GM18498 (cell line): ENCODE measurements around the gene CD72.
"Not testable (repeated sequence)": the region's sequence is repeated elsewhere in the genome, so short reads cannot be mapped to it uniquely, and the experiment has no call there.

Experiments
- ATAC-seq: cut with Tn5 transposase; IDR thresholded peaks from one replicate; pipeline ENCODE4 v1.9.1; 2021; ENCODE audit warnings: mild to moderate bottlenecking, moderate library complexity; ENCODE audit not compliant: unreplicated experiment

The CD72 gene

DNA sequence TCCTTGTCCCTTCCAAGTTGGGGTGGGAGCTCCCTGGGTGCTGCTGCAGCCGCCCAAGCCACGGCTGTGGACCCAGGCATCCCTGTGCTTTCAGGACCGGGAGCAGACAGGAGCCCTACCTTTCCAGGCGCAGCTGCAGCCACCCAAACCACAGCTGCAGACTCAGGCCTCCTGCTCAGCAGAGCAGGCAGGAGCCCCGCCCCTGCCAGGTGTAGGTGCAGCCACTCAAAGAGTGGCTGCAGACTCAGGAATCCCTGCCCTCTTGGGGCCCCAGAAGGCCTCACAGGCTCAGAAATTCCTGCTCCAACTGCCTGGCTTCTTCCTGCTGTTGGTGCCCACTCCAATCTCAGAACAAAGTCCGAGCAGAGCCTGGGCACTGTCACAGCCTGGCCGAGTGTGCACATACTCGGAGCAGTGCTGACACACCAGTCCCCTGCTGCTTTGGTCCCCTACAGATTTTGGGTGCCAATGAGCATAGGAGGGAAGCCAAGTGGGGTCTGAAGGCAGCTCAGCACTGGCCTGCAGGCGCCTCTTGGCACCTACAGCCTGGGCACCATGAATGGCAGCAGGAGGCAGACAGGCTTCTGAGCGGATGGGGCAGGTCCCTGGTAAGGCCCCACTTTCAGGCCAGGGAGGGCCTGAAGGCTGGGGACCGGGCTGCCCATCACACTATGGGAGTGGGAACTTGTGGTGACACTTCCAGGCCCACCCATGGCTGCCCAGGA lies 19.2 kb downstream of the CD72 start:
- ATAC-seq: no peak

DNA sequence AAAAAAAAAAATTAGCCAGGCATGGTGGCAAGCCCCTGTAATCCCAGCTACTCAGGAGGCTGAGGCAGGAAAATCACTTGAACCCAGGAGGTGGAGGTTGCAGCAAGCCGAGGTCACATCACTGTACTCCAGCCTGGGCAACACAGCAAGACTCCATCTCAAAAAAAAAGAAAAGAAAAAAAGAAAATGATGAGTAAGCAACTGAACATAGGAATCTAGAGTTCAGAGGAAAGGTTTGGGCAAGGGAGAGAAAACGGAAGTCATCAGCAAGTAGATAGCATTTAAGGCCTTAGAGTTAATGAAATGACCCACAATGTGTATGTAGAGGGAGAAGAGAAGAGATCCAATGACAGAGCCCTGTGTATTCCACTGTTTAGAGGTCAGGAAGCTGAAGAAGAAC lies 21.3 kb downstream of the CD72 start:
- ATAC-seq: not testable (repeated sequence)

DNA sequence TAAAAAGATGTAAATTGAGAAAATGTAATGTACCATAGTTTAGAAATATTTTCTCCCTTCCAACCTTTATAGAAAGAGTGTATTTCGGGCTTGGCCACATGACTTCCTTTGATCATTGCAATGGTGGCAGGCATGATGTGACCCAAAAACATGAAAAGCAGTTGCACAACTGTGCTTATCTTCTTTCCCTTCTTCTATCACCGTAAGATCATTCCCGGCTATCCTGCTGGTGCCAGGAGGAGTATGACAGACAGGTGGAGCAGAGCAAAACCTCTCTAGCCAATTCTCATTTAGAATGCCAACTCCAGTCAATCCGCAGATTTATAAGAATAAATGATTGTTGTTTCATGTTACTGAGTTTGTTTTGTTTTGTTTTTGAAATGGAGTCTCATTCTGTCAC lies 23.7 kb downstream of the CD72 start:
- ATAC-seq: no peak

DNA sequence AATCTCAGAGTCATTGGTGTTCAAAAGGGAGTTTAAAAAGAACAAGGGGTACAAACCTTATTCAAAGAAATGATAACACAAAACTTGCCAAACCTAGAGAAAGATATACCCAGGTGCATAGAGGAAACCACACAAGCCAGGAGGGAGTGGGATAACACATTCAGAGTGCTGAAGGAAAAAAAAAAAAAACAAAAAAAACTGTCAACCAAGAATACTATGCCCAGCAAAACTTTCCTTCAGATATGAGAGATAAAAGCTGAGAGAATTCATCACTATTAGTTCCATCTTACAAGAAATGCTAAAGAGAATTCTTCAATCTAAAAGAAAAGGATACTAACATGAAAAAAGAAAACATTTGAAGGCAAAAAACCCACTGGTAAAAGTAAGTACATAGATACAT lies 24.6 kb downstream of the CD72 start:
- no peak for ATAC-seq

DNA sequence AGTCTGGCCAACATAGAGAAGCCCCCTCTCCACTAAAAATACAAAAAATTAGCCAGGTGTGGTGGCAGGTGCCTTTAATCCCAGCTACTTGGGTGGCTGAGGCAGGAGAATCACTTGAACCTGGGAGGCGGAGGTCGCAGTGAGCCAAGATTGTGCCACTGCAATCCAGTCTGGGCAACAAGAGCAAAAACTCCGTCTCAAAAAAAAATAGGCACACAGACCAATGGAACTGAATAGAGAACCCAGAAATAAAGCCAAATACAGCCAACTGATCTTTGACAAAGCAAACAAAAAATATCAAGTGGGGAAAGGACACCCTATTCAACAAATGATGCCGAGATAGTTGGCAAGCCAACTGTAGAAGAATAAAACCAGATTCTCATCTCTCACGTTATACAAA lies 29.7 kb downstream of the CD72 start:
- ATAC-seq: not testable (repeated sequence)

DNA sequence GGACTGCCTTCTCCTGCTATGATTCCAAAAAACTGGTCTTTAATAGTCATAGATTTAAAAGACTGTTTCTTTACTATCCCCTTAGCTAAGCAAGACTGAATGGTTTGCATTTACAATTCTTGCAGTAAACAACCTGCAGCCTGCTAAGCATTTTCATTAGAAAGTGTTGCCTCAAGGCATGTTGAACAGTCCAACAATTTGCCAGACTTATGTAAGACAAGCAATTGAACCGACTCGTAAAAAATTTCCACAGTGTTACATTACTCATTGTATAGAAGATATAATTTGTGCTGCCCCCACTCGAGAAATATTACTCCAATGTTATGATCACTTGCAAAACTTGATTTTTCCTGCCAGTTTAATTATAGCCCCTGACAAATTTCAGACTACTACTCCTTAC lies 33.5 kb downstream of the CD72 start:
- ATAC-seq: not testable (repeated sequence)

DNA sequence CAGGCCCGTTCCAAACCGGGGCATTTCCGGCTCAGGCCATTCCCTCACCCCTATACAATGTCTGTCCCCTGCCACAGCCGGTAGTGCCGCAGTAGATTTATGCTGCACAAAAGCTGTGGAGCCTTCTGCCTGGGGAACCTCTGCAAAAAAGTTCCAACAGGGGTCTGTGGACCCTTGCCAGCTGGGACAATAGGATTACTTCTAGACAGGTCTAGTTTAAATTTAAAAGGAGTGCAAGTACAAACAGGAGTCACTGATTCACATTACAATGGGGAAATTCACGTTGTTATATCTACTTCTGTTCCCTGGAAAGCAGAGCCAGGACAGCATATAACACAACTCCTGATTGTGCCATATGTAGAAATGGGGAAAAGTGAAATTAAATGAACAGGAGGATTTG lies 34.7 kb downstream of the CD72 start:
- ATAC-seq: not testable (repeated sequence)

DNA sequence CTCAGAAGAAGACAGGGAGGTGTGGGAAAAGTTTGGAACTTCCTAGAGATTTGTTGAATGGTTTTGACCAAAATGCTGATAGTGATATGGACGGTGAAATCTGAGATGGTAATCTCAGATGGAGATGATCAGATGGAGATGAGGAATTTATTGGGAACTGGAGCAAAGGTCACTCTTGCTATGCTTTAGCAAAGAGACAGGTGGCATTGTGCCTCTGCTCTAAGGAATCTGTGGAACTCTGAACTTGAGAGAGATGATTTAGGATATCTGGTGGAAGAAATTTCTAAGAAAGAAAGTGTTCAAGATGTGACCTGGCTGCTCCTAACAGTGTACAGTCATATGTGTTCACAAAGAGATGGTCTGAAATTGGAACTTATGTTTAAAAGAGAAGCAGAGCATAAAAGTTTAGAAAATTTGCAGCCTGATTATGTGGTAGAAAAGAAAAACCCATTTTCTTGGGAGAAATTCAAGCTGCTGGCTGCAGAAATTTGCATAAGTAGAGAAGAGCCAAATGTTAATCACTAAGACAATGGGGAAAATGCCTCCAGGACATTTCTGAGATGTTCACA lies 38.5 kb downstream of the CD72 start:
- ATAC-seq: not testable (repeated sequence)

DNA sequence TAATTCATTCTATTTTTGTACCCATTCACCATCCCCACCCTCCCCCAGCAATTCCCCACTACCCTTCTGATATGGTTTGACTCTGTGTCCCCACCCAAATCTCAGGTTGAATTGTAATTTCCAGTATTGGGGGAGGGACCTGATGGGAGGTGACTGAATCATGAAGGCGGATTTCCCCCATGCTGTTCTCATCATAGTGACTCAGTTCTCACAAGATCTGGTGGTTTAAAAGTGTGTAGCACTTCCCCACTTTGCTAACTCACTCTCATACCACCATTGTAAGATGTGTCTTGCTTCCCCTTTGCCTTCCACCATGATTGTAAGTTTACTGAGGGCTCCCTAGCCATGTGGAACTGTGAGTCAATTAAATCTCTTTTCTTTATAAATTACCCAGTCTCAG lies 39.1 kb downstream of the CD72 start:
- ATAC-seq: no peak

DNA sequence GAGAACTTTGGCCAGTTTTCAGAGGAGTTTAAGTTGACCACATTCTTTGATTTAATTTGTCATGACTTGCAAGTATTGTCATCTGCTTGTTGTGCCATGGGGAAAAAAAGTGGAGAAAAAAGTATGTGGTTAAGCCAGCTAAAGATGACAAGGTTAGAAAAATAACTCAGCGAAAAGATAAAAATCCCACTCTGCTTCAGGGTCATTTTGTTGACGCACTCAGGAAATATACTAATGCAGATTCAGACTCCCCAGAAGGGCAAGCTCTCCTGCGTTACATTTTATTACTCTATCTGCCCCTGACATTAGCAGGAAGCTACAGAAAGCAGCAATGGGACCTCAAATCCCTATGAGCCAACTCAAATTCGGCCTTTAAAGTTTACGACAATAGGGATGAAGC lies 40.7 kb downstream of the CD72 start:
- no peak for ATAC-seq

DNA sequence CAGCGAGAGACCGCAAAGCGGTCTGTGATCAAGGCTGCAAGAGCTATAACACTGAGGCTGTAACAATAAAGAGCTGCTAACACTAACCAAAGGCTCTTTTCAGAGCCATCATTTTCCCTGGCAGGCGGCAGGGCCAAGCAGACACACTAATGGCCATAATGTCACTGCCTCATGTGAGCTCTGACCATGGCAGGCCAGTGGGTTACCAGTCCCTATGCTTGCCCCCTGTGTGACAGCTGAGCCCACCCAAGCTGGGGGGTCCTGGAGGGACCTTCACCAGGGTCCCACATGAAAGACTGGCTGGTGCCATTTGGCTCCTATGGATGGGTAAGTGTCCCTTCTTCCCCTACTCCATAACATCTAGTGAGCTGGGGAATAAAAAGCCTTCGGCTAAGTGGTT lies 42.7 kb downstream of the CD72 start:
- ATAC-seq: no peak

DNA sequence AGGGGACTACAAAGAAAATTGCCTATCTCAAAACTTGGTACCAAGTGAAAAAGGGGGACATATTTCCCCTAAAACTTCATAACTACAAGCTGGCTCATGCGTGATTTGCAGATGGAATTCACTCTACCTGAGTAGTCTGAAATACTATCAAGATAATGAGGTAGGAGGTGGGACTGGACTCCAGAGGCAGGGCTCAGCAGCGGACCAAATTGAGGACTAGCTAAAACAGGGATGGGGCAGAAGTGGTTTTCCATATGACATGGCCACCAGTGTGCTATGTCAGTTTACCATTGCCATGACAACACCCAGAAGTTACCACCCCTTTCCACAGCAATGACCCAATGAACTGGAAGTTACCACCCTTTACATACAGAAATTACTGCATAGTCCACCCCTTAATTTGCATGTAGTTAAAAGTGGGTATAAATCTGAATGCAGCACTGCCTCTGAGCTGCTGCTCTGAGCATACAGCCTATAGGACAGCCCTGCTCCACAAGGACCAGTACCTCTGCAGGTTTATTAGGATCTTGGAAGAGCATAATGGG lies 43.6 kb downstream of the CD72 start:
- ATAC-seq: no peak

DNA sequence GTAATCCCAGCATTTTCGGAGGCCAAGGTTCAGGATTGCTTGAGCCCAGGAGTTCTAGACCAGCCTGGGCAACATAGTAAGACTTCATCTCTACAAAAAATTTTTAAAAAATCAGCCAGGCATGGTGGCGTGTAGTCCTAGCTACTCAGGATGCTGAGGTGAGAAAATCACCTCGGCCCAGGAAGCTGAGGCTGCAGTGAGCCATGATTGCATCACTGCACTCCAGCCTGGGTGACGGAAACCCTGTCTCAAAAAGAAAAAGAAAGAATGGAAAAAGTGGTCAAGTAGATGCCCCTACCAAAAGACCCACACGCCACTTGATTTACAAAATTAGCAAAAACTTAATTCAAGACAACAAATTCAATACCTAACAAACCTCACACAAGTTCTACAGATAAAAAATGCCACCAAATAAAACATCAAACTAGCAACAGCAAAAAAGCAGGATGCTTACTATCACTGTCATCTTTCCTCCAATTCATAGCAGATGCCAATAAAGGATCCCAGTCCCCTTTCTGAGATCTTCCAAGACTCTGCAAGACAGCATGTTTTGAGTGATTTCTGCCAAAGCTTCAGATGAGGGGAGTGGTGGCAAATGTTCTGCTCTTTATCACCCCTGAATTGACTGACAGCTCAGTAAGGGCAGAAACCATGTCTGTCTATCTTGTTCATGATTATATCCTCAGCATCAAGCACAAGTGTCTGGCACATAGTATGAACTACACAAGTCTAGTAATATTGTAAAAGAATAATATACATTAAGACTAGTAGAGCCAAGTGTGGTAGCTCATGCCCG lies 47.3 kb downstream of the CD72 start:
- no peak for ATAC-seq

DNA sequence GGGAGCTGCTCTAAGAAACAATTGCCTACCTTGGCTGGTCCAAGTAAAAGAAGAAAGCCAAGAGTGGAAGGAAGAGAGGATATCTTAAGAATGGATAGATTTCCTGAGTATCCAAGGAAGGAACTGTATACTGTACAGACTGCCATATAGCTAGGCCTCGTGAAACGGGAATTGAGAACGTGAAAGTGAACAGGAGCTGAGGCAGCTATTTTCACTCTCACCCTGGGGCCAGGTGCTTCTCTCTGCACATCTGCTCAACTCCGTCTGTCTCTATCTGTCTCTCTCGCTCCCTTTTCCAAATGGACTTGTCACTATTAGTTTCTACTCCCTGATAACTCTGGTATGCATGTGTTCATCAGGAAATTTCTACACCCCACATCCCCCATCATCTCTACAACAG lies 49.0 kb downstream of the CD72 start:
- ATAC-seq: peak; percentile 63

DNA sequence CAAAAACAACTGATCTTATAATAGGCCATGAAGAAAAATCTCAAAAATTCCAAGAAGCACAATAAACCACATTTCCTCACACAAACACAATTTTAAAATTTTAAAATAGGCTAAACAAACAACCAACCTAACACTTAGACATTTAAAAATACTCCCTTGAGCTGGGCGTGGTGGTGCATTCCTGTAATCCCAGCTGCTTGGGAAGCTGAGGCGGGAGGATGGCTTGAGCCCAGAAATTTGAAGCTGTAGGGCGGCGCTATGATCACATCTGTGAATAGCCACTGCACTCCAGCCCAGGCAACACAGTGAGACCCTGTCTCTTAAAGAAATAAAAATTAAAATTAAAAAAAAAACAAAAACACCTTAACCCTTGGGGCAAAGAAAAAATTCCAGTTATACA lies 50.0 kb downstream of the CD72 start:
- no peak for ATAC-seq

DNA sequence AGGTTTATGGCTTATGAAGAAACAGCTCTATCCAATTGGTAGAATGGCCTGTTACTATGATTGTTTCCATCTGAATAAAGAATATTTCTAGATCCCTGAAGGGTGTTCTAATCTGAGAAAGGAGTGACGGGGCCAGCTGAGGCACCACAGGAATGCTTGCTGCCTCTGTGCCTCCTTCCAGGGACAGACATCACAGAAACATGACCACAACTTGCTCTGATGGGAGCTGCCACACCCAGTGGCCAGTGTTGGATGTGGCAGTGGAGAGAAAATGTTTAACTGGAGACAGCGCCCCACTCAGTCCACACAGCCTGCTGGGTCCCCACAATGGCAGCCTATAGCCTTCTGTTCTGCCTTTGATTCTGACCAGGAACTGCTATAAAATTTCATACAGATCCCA lies 51.8 kb downstream of the CD72 start:
- no peak for ATAC-seq

DNA sequence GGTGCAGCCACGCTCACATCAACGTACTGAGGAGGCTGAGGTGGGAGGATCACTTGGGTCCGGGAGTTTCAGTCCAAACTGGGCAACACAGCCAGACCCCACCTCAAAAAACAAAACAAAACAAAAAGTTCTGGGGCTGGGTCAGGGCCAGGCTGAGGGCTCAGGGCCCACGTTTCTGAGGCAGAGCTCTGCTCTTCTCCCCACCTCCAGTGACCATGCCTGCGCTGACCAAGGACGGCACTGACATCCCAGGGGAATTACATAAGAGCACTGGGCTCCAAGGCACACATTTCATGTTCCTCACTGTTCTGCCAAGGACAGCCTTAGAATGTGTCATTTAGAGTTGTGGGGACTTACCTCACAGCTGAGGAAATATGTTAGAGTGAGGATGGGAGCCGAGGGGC lies 53.6 kb downstream of the CD72 start:
- no peak for ATAC-seq

DNA sequence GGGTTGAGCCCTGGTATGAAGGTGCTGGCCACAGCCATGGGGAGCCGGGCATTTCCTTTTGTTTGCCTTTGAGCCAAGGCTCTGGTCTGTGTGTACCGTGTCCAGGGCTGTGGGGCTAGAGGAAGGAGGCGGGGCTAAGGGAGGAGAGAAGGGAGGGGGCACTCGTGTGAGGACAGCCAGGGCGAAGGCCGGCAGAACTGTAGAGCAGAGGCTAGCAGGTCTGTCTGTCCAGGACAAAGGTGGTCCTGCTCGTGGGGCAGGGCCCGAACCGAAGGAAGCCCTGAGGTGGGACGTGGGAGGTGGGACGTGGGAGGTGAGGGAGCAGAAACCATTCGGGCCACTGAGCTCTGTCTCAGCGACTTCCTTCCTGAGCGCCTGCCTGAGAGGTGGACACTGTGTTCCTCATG lies 54.4 kb downstream of the CD72 start:
- ATAC-seq: no peak

DNA sequence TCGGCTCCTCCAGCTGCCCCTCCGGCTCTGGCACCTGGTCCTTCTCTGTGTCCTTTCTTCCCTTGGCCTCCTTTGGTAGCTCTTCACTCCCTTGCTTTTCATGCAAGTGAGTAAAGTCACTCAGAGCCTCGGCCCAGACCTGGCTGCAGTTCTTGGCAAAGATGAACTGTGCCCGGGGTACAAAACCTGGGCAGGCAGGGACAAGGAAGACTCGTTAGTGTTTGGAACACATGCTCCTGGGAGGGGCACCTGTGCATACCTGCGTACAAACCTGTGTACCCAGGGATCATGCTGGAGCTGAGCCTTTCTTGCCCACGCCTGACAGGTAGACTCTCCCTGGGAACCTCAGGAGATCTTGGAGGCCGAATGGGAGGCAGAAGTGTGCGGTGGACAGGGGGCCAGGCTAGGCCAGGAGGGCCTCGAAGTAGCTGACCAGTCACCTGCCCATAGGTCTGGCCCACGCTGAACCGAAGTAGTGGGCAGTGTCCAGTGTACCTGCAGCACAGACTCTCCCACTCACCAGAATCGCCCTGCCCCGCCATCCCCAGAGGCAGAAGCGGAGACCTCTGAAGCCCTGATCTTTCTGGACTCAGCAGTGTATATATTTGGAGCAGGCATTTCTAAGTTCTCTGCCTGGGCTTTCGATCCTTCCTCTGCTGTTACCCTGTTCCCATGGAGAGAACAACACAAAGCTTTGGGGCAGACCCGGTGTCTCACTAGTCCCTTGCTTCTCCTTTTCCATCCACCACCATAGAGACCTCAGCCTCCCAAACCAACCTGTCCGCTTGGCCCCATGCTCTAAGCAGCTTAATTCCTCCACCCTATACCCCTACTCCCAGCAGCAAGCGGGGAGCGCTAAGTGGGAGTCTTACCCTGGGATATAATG lies 55.1 kb downstream of the CD72 start:
- no peak for ATAC-seq

DNA sequence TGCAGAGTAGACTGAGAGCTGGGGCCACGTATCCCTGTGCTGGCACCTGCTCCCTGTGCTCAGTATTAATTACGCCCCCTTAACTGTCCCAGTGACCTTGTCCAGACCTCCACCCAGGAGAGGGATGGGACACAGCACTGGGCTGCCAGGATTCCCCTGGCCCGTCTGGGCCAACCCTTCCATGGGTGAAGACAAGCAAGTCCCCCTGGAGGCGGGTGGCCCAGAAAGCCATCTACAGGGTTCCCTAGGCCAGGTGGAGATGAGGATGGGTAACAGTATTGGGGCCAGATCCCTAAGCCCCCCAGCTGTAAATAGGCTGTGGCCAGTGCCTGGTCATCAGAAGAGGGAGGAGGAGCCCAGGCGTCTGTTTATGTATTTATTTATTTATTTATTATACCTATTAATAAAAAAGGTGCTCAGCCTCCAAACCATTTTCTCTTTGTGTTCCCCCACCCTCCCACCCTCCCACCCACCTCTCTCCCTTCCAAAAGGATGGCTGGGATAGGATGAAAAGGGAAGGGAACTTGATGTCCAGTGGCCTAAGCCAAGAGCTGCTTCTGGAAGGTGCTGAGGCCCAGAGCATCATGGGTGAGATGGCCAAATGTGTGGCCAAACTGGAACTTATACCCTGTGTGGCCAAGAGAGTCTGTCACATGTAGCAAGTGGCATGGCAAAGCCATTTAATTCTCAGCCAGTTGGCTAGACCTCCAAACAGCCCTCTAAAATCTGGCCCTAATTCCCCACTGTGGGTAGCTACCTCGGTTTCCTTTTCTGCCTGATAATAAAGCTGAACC lies 56.5 kb downstream of the CD72 start:
- no peak for ATAC-seq
